HT-29 (cell line): ENCODE results near the gene SLC26A8. TPM values are rescaled to one million over a fixed set of nuclear protein-coding genes. Genes with fewer than 3 reads are reported as not detected.
A peak's percentile ranks its signal among the peaks of the same experiment; 100 is the strongest.

Source experiments
- DNase-seq: peaks from one replicate; pipeline ENCODE4 v3.0.0-alpha.2; 2015; ENCODE audit warnings: low spot score
- total RNA-seq: library from RNA; depleted of rRNA; stranded (reverse); fragments of >200 nt; shearing (Covaris generic); gene quantifications from 2 replicates; pipeline ENCODE4 v1.2.3, GENCODE V29; 2014; rRNA removed

The SLC26A8 gene, protein sequence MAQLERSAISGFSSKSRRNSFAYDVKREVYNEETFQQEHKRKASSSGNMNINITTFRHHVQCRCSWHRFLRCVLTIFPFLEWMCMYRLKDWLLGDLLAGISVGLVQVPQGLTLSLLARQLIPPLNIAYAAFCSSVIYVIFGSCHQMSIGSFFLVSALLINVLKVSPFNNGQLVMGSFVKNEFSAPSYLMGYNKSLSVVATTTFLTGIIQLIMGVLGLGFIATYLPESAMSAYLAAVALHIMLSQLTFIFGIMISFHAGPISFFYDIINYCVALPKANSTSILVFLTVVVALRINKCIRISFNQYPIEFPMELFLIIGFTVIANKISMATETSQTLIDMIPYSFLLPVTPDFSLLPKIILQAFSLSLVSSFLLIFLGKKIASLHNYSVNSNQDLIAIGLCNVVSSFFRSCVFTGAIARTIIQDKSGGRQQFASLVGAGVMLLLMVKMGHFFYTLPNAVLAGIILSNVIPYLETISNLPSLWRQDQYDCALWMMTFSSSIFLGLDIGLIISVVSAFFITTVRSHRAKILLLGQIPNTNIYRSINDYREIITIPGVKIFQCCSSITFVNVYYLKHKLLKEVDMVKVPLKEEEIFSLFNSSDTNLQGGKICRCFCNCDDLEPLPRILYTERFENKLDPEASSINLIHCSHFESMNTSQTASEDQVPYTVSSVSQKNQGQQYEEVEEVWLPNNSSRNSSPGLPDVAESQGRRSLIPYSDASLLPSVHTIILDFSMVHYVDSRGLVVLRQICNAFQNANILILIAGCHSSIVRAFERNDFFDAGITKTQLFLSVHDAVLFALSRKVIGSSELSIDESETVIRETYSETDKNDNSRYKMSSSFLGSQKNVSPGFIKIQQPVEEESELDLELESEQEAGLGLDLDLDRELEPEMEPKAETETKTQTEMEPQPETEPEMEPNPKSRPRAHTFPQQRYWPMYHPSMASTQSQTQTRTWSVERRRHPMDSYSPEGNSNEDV
- not detected in 2 replicates for total RNA-seq

DNA sequence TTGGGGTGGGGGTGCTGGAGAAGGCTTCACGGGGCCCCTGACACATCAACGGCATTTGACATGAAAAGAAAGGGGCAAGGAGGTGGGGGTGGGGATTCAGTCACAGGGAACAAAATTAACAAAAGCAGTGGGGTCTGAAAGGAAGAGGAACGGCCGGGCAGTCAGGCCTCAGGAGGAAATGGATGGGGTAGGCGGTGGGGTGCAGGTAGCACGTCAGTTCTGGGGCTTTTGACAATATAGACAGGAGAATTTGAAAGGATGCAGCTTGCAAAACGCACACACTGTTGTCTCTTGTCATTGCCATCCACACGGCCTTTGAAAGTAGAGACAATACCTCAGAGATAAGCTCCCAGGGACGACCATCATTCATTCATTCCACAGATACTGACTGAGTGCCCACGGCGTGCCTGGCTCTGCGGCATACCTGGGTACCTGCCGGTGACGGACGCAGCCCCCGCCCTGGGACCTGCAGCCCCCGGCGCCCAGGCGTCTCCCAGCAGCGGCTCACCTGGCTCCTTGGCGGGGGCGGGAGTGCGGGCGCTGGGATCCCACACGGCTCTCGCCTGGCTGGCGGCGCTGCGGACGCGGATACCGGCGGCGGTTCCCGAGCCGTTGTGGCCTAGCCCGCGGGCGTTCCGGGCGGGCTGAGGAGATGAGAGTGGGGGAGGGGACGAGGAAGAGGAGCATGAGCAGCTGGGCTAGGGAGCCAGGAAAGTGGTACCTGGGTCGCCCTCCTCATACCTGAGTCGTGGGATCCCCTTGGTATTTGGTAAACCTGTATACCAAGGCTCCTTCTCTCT lies at the start of gene SLC26A8:
Gene SLC26A8 (minus strand): TSS at position 646 of the 800 bp plus-strand sequence. CDS start 4,934 bp downstream, outside the sequence.
- no peak for DNase-seq

DNA sequence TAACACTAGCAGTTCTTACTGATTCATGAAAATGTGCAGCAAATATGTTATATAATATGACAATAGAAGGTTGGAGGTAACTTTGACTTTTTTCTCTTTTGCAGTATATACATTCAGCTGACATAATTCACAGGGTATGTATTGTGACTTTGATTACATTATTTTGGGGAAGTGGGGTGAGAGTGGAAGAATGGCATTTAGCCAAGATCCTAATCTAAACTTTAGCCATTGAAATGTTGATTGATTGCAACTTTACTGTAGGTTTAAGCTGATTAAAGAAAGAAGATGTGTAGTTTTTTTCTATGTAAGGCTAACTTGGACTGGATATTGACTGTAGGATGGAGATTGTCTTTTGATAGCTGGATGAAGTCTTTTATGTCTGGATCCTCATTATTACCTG lies 49.1 kb upstream of the SLC26A8 start:
- no peak for DNase-seq

DNA sequence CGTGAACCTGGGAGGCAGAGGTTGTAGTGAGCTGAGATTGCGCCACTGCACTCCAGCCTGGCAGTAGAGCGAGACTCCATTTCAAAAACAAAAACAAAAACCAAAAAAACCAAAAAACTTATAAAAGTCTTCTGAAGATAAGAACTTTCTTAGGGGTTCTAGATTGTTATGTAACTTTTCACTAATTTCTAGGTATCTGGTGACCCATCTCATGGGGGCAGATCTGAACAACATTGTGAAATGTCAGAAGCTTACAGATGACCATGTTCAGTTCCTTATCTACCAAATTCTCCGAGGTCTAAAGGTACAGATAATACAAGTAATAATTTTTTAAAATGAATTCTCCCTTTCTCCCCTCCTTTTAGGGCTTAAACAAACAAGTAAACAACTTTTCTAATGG lies 48.2 kb upstream of the SLC26A8 start:
- no peak for DNase-seq

DNA sequence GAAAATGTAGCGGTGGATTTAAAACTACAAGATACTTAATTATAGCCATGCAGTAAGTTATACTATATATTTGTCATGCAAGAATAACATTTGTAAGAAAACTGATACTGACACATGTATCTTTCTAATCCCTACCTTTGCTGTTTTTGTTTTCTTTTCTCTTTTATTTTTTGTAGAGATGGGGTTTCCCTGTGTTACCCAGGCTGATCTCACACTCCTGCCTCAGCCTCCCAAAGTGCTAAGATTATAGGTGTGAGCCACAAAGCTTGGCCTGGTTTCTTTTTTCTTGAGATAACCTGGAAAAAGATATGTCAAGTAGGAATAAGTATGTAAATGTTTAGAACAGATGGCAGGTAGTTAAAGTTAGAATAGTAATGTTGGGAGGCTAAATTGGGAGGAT lies 47.3 kb upstream of the SLC26A8 start:
- no peak for DNase-seq

DNA sequence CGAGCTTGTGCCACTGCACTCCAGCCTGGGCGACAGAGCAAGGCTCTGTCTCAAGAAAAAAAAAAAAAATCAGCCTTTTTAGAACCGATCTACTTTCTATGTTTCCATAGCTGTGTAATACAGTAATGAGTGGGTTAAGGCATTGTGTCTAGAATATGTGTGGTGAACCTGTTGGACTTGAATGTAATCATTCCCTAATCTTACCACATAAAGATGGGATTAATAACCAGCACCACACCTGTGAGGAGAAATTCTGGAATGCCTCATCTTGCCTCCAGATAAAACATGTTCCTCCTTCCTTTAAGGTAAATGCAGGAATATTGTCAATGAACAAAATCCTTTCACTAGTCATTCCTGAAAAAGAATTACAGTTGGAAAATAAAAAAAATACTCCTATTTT lies 46.8 kb upstream of the SLC26A8 start:
- DNase-seq = no peak

DNA sequence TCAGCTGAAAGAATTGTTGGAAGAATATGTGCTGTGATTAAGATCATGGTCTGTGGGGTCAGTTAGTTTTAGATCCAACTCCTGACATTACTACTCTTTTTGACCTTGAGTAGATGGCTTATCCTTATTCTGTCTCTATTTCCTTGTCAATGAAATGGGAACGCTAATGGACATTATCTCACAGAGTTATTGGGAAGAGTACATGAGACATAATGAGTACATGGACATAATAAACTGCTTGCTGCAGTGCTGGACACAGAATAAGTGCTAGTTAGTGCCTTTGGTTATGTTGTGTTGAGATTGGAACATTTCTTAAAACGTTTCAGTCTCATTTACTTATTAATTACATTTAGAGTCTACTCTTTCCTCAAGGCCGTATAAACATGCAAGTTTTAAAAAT lies 45.8 kb upstream of the SLC26A8 start:
- no peak for DNase-seq

DNA sequence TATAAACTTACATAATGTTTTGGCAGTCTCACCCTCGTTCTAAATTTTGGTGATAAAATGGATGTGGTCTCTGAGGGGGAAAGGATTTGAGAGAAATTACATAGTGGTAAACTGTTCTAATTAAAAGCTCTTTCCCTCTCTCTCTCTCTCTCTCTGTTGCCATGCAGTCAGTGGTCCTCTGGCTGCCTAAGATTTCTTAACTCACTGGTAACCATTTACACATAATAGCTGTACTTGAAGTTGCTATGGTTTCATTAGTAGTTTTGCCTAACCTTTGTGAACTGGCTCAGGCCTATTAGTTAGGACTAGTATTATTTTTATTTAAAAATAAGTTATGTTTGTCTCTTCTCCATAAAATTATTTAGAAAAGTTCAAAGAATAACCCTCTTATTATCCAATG lies 45.1 kb upstream of the SLC26A8 start:
- no peak for DNase-seq

DNA sequence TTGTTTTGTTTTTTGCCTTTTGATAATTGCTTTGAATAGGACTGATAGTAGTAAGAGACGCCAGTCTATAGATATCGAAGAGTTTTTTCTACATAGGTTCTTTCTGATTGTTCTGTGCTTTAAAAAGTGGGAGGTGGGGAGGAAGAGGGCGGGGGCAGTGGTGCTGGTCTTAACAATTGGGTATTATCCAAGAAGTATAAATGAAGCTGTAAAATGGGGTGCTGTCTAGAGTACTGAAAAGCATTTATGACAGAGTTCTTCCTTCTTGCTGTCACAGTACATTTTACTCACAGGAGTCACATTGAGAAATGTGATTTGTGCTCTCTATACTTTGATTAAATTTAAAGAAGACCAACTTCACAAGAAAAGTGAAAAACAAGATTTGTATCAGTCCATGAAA lies 44.1 kb upstream of the SLC26A8 start:
- no peak for DNase-seq

DNA sequence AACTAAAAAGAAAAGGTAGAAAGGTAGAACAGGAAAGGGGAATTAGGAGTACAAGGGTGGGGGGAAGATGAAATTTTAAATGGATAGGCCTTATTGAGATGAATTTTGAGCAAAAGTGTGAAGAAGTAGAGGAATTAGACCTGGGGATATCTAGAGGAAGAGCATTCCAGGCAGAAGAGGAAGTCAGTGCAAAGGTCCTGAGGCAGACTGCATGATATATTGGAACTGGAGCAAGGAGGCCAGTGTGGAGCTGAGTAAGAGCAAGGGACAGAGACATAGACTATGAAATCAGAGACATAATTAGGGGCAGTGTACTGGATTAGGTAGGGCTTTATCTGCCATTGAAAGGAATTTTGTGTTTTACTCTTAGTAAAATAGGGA lies 43.6 kb upstream of the SLC26A8 start:
- no peak for DNase-seq

DNA sequence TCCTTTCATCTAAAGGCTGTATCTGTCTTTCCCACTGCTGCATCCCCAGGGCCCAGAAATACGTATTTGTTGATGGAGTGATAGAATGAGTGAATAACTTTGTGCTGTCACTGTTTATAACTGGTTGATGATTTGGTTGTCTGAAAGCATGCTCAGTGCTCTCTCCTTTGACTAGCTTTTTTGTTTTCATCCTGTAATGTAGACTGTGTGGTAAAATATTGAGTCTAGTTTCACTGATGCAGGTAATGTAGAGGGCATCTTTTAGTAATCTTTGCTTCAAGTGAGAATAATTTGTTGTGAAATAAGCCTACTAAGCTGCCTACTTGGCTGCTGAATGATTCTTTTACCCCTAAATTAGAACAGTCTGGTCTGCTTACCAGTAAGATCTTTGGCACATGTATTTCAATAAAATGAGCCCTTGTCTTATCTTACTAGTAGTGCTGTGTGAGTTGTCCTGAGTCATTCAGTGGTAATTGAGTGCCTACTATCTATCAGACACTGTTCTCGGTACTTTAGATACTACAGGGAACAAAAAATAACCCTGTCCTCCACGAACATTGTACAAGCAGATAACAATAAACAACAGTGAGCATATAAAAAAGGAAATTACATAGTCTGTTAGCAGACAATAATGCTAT lies 43.1 kb upstream of the SLC26A8 start:
- no peak for DNase-seq

DNA sequence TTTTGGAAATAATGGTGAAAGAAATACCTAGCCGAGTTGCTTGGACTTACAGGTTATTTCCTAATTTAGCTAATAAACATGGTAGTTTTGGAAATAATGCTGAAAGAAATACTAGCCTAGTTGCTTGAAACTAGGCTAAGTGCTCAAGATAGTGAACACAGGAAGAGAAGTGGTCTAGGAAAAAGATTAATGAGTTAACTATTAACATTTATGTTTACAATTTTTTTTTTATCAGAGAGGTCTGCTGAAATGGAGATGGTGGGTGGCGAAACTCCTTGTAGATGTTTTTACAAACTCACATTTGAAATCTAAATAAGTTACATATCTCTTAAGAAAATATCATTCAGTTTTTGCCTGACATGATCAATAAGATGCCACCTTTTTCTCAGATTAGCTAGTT lies 42.4 kb upstream of the SLC26A8 start:
- DNase-seq = peak; percentile 13

DNA sequence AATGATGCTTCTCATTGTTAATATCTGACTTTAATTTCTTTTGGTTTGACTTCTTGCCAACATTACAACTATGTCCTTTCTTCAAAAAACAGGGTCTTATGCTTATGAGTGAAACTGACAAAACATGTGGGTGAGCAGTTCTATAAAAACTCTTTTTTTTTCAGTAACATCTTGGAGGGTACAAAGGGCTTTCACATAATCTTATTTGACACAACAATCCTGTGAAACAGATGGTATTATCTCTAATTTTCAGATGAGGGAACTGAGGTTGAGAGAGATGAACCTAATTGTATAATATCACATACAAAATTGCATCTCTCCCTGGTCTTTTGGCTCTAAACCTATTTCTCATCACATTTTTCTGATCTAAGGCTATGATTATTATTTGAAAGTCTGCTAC lies 41.5 kb upstream of the SLC26A8 start:
- DNase-seq = no peak

DNA sequence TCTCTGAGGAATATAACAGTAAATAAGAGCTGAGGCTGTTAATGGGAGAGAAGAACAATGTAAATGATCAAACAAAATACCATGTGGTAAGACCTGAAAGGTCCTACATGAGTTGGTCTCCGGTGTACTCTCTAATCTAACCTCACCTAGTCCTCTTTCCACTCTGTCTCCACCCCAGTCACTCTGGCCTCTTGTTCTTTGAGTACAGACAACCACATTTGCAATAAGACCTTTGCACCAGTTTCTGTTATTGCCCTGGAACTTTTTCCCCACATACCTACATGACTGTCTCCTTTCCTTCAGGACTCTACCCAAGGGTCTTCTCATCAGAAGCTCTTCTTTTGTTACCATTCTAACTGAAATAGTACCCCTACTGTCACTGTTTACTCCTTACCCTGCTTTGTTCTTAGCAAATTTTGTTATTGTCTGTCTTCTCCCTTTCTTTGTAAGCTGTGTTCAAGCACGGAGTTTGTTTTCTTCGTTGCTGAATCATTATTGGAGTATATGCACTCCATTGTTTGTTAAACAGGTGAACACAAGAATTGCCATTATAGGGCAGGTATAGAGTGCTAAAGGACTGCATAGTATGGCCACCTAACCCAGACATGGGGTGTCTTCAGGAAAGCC lies 40.4 kb upstream of the SLC26A8 start:
- peak; percentile 57 for DNase-seq

DNA sequence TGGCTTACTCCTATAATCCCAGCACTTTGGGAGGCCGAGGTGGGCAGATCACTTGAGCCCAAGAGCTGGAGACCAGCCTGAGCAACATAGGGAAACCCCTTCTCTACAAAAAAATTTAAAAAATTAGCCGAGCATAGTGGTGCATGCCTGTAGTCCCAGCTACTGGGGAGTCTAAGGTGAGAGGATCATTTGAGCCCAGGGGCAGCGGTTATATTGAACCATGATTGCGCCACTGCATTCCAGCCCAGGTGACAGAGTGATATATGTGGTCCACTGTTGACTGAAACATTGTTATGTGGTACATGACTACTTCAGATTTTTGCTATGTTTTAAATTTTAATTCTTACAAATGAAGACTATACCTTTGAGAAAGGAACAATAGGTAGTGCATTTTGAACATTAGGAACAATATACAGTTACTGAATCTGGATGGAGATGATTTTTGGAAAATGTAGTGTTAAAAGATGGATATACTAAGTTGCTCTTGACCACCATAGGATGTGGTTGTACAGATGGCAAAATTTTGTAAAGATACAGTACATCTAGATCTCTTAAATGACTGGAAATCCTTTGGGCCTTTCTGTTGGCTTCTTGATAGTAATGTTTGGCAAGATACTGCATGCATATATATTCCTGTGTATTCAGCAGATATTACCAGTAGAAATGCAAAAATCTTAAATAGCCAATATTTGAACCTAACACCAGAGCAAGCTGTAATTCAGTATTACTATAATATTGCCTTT lies 39.0 kb upstream of the SLC26A8 start:
- no peak for DNase-seq

DNA sequence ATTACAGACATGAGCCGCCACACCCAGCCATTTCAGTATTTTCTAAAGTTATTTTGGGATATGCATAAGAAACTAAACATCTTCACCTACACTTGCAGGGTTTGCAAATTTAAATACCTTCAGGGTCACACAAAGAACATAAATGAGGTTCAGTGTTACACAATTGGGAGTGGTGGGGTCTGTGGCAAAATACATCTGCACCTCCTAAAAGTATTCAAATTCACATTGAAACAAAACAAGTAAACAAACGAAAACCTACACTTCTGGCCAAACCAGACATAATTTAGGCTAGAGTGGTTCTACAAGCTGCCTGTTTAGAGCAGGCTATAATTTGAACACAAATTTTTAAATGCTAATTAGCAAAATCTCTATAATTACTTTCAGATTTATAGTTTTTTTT lies 37.8 kb upstream of the SLC26A8 start:
- DNase-seq = no peak

DNA sequence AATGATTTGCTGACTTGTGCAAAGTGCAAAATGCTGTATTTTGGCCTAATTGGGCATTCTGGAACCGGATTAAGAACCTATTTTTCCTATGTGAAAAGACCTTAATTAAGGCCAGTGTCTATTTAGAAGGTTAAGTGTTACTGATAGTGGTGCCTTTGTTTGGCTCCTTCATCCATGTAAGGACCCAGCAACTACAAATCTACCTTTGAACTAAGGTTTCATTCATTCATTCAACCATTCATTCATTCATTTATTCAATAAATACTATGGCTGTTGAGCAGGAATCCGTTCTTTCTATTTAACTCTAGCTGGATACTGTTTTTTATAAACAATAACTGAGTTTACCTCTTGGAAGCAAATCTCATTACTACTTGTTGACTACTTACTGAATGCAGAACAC lies 36.8 kb upstream of the SLC26A8 start:
- no peak for DNase-seq

DNA sequence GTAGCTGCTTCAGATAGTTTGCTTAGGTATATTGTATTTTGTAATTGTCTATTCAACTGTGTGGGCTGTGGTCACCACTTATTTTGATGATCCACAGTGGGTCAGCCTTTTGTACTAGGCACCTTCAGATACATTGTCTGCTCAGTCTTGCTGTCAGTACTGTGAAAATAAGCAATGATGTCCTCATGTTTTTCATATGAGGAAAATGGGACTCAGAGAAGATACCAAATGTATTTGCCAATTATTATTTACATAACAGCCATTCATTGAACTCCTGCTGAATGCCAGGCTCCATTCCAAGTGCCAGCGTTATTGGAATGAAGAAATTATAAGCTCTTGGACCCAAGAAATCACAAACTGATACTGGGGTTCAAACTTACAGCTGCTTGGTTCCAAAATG lies 31.7 kb upstream of the SLC26A8 start:
- DNase-seq = no peak

DNA sequence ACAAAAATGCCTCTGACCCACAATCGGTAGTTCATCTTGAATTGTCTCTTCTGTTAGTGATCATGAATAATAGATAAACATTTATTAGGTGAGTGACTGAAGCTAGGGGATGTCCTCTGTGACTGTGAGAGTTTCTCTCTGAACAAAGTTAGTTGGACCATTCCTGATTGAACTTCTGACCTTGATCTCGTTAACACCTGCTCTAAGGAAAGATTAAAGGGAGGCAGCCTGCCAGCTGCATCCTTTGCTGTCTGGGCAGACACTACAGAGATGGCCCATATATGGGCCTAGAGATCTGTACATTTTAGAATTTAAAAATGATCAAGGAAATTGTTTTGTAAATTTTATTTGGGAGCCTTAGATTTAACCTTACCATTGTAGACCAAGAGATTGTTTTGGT lies 30.5 kb upstream of the SLC26A8 start:
- DNase-seq = no peak

DNA sequence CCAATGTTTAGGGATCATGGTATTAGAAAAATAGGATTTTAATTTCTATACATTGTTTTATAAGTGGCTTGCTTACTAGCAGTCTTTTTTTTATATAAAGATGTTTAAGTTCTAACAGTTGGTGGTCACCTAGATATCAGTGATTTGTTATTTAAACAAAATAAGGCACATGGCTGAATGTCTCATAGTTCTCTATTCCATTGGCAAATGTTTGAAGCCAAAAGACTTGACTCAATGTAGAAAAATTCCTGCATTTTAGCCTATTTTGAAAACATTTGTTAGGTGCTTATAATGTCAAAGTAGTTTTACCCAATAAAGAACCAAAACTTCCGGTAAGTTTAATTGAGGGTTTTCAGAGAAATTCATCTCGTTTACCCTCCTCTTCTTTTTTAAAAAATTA lies 30.0 kb upstream of the SLC26A8 start:
- DNase-seq = no peak

DNA sequence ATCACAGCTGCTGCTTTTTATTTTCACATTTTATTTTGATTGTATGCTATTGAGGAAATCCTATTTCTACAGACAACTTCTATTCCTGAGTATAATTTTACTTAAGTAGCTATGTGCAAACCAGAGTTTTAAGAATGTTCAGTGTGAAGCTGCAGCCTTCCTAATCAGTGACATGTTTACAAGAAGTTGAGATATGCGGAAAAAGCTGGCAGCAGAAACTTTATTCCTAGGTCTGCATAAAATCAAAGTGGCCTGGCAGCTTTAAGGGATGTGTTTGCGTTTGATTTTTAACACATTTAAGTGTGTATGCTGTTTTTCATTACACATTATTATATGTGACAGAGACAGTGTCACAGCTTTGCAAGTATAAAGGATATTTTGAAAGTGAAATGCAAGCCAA lies 29.4 kb upstream of the SLC26A8 start:
- no peak for DNase-seq
